MM.1S (cell line): ENCODE data around the gene CST4.

Source experiments
- CTCF ChIP-seq: fragments of 300-600 bp; sonication (generic); IDR thresholded peaks from 2 replicates; pipeline ENCODE4 v1.5.1; 2016; ENCODE audit warnings: antibody characterized with exemption, low read length, mixed read lengths
- EZH2 ChIP-seq: fragments of 300-600 bp; sonication (generic); optimal IDR thresholded peaks from 2 replicates; pipeline ENCODE3; 2017; ENCODE audit warnings: low read depth, mild to moderate bottlenecking, antibody characterized with exemption, low read length, mixed read lengths

GRCh38 chr20:23649830-23650417 lies 38.9 kb downstream of the CST4 start:
- TF ChIP-seq CTCF (no peak), EZH2 (no peak)
